Prostate gland (tissue), 2 donors: ENCODE measurements around the gene DIPK1A.

Source experiments
- POLR2A ChIP-seq: fragments of 450-650 bp; IDR thresholded peaks from one replicate; pipeline ENCODE4 v1.6.1; 2016; ENCODE audit warnings: antibody characterized with exemption, mild to moderate bottlenecking
- TF ChIP-seq, protein P1 (sequence below), 4 experiments: fragments of 200-600 bp in 2 of 4; fragments of 450-650 bp in 2 of 4; sonication (generic) in 2 of 4; IDR thresholded peaks; 1 replicate in 3 of 4; 2 replicates in 1 of 4; pipeline ENCODE4 v1.5.1; 2016 to 2019; ENCODE audit warnings: antibody characterized with exemption in 4 of 4, mild to moderate bottlenecking in 2 of 4, moderate library complexity in 2 of 4

DNA sequence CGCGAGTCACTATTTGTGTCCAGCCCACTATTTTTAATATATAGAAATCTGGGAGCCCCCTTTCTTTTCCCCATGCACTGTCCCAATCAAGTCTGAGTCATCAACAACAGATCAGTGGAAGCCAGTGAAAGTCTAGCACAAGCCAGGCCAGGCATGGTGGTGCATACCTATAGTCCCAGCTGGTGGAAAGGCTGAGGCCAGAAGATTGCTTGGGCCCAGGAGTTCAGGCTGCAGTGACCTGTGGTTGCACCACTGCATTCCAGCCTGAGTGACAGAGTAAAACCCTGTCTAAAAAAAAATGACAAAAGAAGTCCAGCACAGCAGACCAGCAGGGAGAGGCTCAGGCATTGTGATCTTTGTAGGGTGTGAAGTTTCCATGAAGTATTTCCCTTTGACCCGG lies 138.4 kb downstream of the DIPK1A start:
- TF ChIP-seq, protein P1, sequence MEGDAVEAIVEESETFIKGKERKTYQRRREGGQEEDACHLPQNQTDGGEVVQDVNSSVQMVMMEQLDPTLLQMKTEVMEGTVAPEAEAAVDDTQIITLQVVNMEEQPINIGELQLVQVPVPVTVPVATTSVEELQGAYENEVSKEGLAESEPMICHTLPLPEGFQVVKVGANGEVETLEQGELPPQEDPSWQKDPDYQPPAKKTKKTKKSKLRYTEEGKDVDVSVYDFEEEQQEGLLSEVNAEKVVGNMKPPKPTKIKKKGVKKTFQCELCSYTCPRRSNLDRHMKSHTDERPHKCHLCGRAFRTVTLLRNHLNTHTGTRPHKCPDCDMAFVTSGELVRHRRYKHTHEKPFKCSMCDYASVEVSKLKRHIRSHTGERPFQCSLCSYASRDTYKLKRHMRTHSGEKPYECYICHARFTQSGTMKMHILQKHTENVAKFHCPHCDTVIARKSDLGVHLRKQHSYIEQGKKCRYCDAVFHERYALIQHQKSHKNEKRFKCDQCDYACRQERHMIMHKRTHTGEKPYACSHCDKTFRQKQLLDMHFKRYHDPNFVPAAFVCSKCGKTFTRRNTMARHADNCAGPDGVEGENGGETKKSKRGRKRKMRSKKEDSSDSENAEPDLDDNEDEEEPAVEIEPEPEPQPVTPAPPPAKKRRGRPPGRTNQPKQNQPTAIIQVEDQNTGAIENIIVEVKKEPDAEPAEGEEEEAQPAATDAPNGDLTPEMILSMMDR (IDR thresholded peaks at IDR 0.05), result no peak
- TF ChIP-seq POLR2A, result no peak
